Karpas-422 (cell line): ENCODE data around the gene SARDH. TPM values are rescaled to one million over a fixed set of nuclear protein-coding genes. Genes with fewer than 3 reads are reported as not detected.

Experiments
- DNase-seq: peaks from one replicate; pipeline ENCODE4 v3.0.0-alpha.2; 2015
- H2AFZ ChIP-seq: fragments of 200-600 bp; sonication (generic); 2 replicates; pipeline ENCODE4 v1.6.1; 2014; ENCODE audit warnings: antibody characterized with exemption, low read length, mixed read lengths
- H3K27ac ChIP-seq: fragments of 200-600 bp; sonication (generic); 2 replicates; pipeline ENCODE4 v1.5.1; 2014; ENCODE audit warnings: mild to moderate bottlenecking, low read length, moderate library complexity
- H3K27me3 ChIP-seq: fragments of 200-600 bp; sonication (generic); 2 replicates; pipeline ENCODE4 v1.6.1; 2014; ENCODE audit warnings: low read length, mixed read lengths
- H3K36me3 ChIP-seq: fragments of 200-600 bp; sonication (generic); 2 replicates; pipeline ENCODE4 v1.6.1; 2014; ENCODE audit warnings: low read length, mixed read lengths; ENCODE audit not compliant: insufficient read depth
- H3K4me1 ChIP-seq: fragments of 200-600 bp; sonication (generic); 2 replicates; pipeline ENCODE4 v1.6.1; 2014; ENCODE audit warnings: mild to moderate bottlenecking, low read length, mixed read lengths
- H3K4me2 ChIP-seq: fragments of 200-600 bp; sonication (generic); 2 replicates; pipeline ENCODE4 v1.6.1; 2014; ENCODE audit warnings: low read length, low read depth, mild to moderate bottlenecking; ENCODE audit not compliant: poor library complexity, severe bottlenecking
- H3K4me3 ChIP-seq: fragments of 200-600 bp; sonication (generic); 2 replicates; pipeline ENCODE4 v1.5.1; 2014; ENCODE audit warnings: mild to moderate bottlenecking, antibody characterized with exemption, low read length, mixed read lengths
- H3K79me2 ChIP-seq: fragments of 200-600 bp; sonication (generic); 2 replicates; pipeline ENCODE4 v1.6.1; 2014; ENCODE audit warnings: mild to moderate bottlenecking, low read length, mixed read lengths
- H3K9ac ChIP-seq: fragments of 200-600 bp; sonication (generic); 2 replicates; pipeline ENCODE4 v1.6.0; 2014; ENCODE audit warnings: low read length
- H3K9me2 ChIP-seq: fragments of 200-600 bp; sonication (generic), shearing (Covaris generic); replicated peaks from 2 replicates; pipeline ENCODE4 v1.6.0; 2014; ENCODE audit warnings: mild to moderate bottlenecking, low read length, moderate library complexity; ENCODE audit not compliant: insufficient read depth
- H3K9me3 ChIP-seq: fragments of 300-700, 200-600 bp; sonication (generic); 2 replicates; pipeline ENCODE4 v1.6.1; 2014; ENCODE audit warnings: low read length, mixed read lengths
- H4K20me1 ChIP-seq: fragments of 200-600 bp; sonication (generic); 2 replicates; pipeline ENCODE4 v1.6.1; 2014; ENCODE audit warnings: mild to moderate bottlenecking, antibody characterized with exemption, low read length, low read depth; ENCODE audit not compliant: insufficient read depth
- total RNA-seq: library from RNA; depleted of rRNA; stranded (reverse); fragments of >200 nt; shearing (Covaris generic); gene quantifications from 2 replicates; pipeline ENCODE4 v1.2.3, GENCODE V29; 2014; ENCODE audit warnings: low replicate concordance

Gene SARDH
- total RNA-seq, 1 experiment from 2014 or later = not detected

DNA sequence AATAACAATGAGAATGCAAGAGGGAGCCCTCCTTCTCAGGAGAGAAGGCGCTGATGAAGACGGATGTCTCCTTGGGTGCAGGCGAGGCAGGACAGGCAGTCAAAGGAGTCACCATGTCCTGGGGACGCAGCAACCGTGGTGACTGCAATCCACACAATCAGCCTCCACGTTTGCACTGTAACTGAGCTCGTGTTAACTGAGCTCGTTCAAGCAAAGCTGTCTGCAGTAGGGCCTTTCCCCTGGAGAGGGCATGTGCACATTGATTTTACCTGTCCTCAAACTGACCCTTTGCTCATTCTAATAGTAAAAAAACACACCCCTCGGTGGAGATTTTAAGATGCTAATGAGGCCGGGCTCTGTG is 2.8 kb downstream of the SARDH start:
- Histone ChIP-seq H3K36me3 (no peaks in the 10 kb centered on the region), H3K27me3 (no peaks in the 10 kb centered on the region), H3K9me2 (no peaks in the 10 kb centered on the region), H3K4me2 (no peak overlapping the region), H3K27ac (no peak overlapping the region), H3K4me1 (peaks cover 4% of the 10 kb centered on the region; the same call in 1 of the 2 replicates), H3K9me3 (no peaks in the 10 kb centered on the region), H2AFZ (no peak overlapping the region), H3K79me2 (no peaks in the 10 kb centered on the region), H3K9ac (no peak overlapping the region), H4K20me1 (no peaks in the 10 kb centered on the region), H3K4me3 (no peak overlapping the region)
- DNase-seq = peak; percentile 58

DNA sequence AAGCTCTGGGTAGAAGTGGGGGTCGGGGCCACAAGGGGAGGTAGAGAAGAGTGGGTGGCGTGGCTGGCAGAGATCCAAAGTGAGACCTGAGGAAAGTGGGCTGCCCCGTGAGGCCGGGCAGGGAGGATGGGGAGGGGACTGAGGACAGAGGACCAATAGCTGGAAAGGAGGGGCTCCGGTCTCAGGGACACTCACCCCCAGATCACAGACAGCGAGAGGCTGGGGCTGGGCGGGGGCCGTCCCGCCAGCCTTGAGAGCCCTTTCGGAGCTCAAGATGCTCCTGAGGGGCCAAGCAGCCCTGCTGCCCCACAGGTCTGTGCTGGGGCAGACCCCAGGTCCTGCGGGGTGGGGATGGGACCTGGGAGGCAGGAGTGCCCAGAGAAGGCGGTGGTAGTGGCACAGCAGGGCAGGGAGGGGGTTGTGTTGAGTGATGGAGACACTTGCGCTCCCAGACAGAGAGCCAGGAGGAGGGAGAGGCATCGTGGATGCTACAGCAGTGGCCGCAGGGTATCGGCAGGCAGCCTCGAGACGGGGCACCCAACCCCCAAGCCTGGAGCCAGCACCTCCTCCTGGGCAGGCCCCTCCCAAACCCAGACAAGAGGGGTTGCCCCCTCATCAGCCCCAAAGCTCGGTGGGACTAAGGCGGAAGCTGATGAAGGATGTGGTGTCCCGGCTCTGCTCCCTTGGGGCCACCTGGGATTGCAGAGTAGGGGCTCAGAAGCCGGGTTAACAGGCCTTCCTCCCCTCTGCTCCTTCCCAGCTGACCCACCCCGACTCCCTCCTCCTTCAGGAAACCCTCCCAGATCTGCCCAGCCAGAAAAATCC is 3.4 kb downstream of the SARDH start:
- Histone ChIP-seq H3K9me2 (no peaks in the 10 kb centered on the region), H4K20me1 (no peaks in the 10 kb centered on the region), H3K27ac (no peak overlapping the region), H2AFZ (no peak overlapping the region), H3K4me1 (peaks cover 4% of the 10 kb centered on the region; the same call in 1 of the 2 replicates), H3K27me3 (no peaks in the 10 kb centered on the region), H3K4me3 (no peak overlapping the region), H3K4me2 (no peak overlapping the region), H3K9ac (no peak overlapping the region), H3K79me2 (no peaks in the 10 kb centered on the region), H3K9me3 (no peaks in the 10 kb centered on the region), H3K36me3 (no peaks in the 10 kb centered on the region)
- DNase-seq = no peak

DNA sequence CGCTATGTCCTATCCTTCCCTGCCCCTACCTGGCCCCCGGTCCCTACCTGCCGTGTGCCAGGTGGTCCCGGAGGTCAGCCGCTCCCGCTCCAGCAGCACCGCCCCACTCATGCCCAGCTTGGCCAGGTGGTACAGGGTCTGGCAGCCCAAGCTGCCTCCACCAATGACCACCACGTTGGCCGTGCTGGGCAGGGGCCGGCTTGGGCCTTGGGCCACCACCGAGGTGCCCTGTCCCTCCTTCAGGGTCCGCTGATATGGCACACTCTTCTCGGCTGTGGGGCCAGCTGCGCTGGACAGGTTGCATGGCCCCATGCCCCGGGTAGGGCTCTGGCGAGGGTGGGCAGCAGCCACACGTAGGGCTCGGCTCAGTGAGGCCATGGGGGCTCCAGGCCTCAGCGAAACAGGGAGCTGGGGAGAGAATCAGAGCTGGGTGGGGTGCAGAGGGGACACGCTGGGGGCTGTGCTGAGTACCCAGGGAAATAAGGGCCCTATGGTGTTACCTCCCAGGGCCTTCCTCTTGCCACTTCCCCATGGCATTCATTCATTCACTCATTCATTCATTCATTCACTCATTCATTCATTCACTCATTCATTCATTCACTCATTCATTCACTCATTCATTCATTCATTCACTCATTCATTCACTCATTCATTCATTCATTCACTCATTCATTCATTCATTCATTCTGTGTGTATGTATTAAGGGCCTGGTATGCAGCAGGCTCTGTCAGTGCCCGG is 4.2 kb downstream of the SARDH start:
- Histone ChIP-seq H4K20me1 (no peaks in the 10 kb centered on the region), H3K9me3 (no peaks in the 10 kb centered on the region), H2AFZ (no peak overlapping the region), H3K27me3 (no peaks in the 10 kb centered on the region), H3K9me2 (no peaks in the 10 kb centered on the region), H3K79me2 (no peaks in the 10 kb centered on the region), H3K9ac (no peak overlapping the region), H3K4me1 (peaks cover 4% of the 10 kb centered on the region; the same call in 1 of the 2 replicates), H3K27ac (no peak overlapping the region), H3K36me3 (no peaks in the 10 kb centered on the region), H3K4me3 (no peak overlapping the region), H3K4me2 (no peak overlapping the region)
- no peak for DNase-seq

DNA sequence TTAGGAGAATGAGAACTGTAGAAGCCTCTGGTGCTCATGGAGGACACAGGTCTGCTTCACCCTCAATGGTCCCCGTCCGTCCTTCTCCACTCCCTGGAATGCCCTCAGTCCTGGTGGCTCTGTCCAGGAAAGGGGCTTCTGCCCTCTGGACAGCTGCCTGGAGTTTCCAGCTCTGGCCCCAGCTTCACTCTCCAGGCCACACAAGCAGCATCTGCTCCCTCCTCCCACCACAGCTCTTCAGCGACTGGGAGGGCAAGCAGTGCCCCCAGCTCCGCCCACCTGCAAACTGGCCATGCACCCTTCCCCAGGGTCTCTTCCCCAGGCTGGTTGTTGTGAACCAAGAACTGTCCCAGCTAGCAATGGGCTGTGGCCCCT is 4.7 kb downstream of the SARDH start:
- Histone ChIP-seq H3K4me3 (no peak overlapping the region), H3K79me2 (no peaks in the 10 kb centered on the region), H3K4me2 (no peak overlapping the region), H3K4me1 (peaks cover 4% of the 10 kb centered on the region; the same call in 1 of the 2 replicates), H3K9ac (no peak overlapping the region), H3K27ac (no peak overlapping the region), H3K9me2 (no peaks in the 10 kb centered on the region), H3K9me3 (no peaks in the 10 kb centered on the region), H3K27me3 (no peaks in the 10 kb centered on the region), H4K20me1 (no peaks in the 10 kb centered on the region), H3K36me3 (no peaks in the 10 kb centered on the region), H2AFZ (no peak overlapping the region)
- no peak for DNase-seq

DNA sequence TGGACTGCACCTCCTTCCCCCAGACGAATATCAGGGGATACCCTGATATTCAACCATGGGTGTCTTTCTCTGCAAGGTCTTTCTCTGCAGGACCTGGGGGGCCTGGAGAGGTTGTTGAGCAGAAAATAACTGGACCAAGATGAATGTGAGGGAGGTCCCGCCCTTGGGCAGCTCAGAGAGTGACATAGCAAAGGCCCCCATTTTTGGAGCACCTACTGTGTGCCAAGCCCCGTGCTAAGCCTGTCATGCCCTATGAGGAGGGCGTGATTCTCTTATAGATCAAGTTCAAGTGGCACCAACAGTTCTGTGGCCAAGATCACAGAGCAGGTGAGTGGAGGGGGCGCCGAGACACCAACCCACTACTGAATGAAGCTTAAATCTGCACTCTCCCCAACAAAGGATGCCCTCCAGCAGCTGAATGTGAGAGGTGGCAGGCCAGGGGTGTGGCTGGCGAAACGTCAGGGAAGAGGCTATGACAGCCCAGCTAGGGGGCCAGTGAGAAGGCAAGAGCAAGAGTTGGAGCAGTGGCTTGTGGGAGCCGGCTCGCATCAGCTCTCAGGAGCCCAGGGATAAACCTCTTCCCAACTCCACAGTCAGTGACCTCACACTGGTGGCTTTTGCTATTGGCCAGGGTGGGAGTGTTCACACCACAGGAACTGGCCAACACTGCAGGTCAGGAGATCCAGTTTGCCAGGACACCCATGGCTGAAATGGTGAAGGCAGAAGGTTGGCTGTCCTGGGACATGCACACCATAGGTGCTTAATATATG is 5.3 kb downstream of the SARDH start:
- no peak for DNase-seq
- no peak overlapping the region for H3K4me2 ChIP-seq
- H3K36me3 ChIP-seq = no peaks in the 10 kb centered on the region
- no peaks in the 10 kb centered on the region for H3K9me2 ChIP-seq
- no peak overlapping the region for H3K9ac ChIP-seq
- H3K27me3 ChIP-seq = no peaks in the 10 kb centered on the region
- H2AFZ ChIP-seq = no peak overlapping the region
- no peaks in the 10 kb centered on the region for H3K79me2 ChIP-seq
- no peaks in the 10 kb centered on the region for H4K20me1 ChIP-seq
- H3K9me3 ChIP-seq = no peaks in the 10 kb centered on the region
- H3K4me3 ChIP-seq = no peak overlapping the region
- H3K27ac ChIP-seq = no peak overlapping the region
- H3K4me1 ChIP-seq = peaks cover 4% of the 10 kb centered on the region; the same call in 1 of the 2 replicates

DNA sequence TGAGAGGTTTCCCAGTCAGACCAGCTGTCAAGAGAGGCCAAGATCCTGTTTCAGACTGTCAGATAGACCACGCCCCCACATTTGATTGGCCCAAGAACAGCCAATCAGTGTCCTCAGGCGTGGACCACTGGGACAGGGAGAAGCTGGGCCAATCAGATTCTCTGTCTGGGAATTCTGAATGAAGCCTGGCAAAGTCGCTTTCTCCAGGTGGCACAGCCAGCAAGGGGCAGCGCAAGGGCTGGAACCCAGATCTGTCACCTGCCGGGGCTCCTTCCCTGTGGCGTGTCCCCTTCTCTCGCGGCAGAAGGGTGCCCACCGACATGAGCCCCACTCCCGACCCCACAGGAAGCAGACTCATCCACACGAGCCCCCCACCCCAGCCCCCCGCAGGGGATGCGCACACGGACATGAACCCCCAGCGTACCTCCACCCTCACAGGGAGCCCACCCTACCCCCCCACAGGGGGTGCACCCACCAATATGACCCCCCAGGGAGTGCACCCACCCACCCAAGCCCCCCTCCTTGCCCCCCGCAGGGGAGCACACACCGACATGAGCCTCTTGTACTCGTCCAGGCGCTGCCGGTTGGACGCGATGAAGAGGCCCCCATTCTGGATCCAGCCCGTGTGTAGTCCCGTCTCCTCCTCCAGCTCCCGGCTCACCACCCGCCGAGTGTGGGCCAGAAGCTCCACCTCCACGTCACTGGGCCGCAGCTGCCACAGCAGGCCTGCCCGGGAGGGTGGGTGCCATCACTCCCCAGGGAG is 6.1 kb downstream of the SARDH start:
- H4K20me1 ChIP-seq = no peaks in the 10 kb centered on the region
- no peak overlapping the region for H3K9ac ChIP-seq
- peaks cover 4% of the 10 kb centered on the region; the same call in 1 of the 2 replicates for H3K4me1 ChIP-seq
- H3K9me2 ChIP-seq = no peaks in the 10 kb centered on the region
- DNase-seq = peak; percentile 83
- no peak overlapping the region for H3K4me3 ChIP-seq
- no peak overlapping the region for H3K27ac ChIP-seq
- H3K36me3 ChIP-seq = no peaks in the 10 kb centered on the region
- no peak overlapping the region for H2AFZ ChIP-seq
- no peaks in the 10 kb centered on the region for H3K9me3 ChIP-seq
- no peak overlapping the region for H3K4me2 ChIP-seq
- H3K79me2 ChIP-seq = no peaks in the 10 kb centered on the region
- no peaks in the 10 kb centered on the region for H3K27me3 ChIP-seq

DNA sequence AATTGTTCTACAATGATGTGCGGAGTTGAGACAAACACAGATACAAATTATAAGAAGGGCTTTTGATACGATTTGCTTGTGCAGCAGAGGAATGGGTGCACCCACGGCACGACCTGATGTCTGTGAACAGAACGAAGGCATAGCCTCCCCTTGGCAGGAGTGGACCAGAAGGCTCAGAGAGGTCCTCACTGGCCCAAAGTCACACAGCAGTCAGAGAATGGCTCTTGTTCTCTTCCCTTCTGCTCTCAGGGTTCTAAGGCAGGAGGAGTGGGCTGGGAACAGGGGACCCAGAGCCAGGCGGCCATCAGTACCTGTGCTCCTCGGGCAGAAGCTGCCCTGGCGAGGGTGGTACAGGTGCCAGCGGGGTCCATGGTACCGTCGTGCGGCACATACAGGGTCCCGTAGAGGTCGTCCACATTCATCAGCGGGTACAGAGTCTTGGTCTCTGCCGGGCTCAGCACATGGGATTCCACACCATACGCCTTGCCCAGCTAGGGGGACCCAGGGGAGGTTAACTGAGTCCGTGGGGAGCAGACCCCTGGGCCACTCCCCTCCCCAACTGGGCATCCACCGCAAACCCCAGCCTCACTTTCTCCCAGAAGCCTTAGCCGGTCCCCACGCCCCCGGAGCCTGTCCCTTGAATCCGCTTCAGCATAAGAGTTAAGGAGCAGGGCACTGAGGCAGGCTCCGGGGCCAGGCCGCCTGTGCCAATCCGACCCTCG is 7.0 kb downstream of the SARDH start:
- DNase-seq = no peak
- no peaks in the 10 kb centered on the region for H4K20me1 ChIP-seq
- no peak overlapping the region for H3K4me3 ChIP-seq
- H3K36me3 ChIP-seq = no peaks in the 10 kb centered on the region
- H3K79me2 ChIP-seq = no peaks in the 10 kb centered on the region
- H3K27me3 ChIP-seq = no peaks in the 10 kb centered on the region
- no peak overlapping the region for H3K27ac ChIP-seq
- H2AFZ ChIP-seq = no peak overlapping the region
- peaks cover 4% of the 10 kb centered on the region; the same call in 1 of the 2 replicates for H3K4me1 ChIP-seq
- no peaks in the 10 kb centered on the region for H3K9me3 ChIP-seq
- H3K4me2 ChIP-seq = no peak overlapping the region
- no peak overlapping the region for H3K9ac ChIP-seq
- no peaks in the 10 kb centered on the region for H3K9me2 ChIP-seq
